LHCN-M2 (cell line): ENCODE data around the gene METTL22. TPM values are rescaled to one million over a fixed set of nuclear protein-coding genes. Genes with fewer than 3 reads are reported as not detected.

Experiments used
- DNase-seq: peaks from one replicate; pipeline ENCODE4 v3.0.0-alpha.2; 2012; ENCODE audit warnings: low read depth
- polyA plus RNA-seq: library from polyadenylated mRNA; unstranded; fragments of >200 nt; gene quantifications from one replicate; pipeline ENCODE4 v1.2.1, GENCODE V29; 2012; ENCODE audit warnings: missing spikeins
- total RNA-seq: library from RNA; depleted of rRNA; stranded (reverse); fragments of >200 nt; gene quantifications from 2 replicates; pipeline ENCODE4 v1.2.3, GENCODE V29; 2014; rRNA removed

METTL22 gene
- 10.1 and 17.1 TPM in 2 replicates for total RNA-seq
- 16.7 TPM for polyA plus RNA-seq

DNA sequence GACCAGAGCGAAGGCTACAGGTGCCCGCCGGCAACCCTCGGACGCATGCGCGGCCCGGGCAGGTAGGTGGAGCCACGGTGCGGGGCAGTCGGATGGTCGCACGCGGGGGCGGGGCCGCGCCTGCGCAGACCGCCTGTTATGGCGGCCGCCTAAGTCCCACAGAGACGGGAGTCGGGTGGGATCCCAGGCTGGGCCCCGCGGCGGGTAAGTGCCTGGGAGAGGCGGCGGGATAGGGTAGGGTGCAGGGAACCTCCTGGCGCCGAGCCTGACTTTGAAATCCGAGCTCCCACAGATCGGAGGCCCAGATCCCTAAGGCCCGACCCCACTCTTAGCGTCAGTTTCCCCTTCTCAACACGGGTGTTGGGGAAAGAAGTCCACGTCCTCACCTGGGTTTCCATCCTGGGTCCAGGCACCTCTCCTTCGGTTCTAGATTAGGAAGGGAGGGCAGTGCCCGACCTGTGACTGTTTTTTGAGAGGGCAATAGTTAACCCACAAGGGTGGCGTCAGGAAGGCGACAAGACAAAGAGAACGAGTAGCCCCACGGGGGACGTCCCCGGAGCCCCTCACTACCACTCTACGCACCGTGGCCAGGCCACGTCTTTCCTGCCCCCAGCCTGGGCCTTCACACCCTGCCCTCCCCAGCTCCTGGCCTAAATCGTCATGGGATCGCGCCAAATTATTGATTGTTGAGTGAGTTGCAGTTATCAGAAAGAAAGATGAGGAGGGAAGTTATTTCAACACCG, at the start of gene METTL22:
Gene METTL22 (plus strand): TSS at position 127 of the 743 bp plus-strand sequence. CDS start 3,968 bp downstream, outside the sequence.
- DNase-seq = peak; percentile 73

DNA sequence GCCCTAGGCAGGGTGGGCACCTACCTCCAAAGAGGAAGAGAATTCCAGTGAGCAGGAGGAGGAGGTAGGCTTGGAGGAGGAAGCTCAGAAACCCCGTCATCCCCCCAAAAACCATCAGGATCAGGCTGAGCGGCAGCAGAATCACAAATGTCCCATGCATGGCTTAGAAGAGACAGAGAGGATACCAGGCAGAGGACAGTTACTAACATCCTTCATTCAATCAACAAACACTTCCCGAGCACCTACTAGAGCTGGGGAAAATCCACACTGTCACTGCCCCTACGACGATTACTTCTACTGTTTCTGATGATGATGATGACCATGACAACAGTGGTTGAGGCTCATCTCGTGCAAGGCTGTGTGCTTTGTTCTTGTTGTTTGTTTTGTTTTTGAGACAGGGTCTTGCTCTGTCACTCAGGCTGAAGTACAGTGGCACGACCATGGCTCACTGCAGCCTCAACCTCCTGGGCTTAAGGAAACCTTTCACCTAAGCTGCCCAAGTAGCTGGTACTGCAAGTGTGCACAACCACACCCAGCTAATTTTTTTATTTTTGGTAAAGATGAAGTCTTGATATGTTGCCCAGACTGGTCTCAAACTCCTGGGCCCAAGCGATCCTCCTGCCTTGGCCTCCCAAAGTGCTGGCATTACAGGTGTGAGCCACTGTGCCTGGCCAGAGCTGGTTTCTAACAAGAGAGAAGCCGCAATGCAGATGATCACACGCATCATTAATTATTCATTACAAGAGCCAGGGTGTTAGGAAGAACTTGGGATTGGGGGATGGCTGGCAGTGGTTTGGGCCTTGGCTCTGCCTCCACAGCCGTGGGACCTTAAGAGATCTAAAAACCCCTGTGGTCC, 49.2 kb upstream of the METTL22 start:
- DNase-seq = no peak

- no peak for DNase-seq
Measured at GRCh38 chr16:8572919-8573724, 48.4 kb upstream of the METTL22 start.

- DNase-seq = no peak
Measured at GRCh38 chr16:8575399-8575798, 46.1 kb upstream of the METTL22 start.

DNA sequence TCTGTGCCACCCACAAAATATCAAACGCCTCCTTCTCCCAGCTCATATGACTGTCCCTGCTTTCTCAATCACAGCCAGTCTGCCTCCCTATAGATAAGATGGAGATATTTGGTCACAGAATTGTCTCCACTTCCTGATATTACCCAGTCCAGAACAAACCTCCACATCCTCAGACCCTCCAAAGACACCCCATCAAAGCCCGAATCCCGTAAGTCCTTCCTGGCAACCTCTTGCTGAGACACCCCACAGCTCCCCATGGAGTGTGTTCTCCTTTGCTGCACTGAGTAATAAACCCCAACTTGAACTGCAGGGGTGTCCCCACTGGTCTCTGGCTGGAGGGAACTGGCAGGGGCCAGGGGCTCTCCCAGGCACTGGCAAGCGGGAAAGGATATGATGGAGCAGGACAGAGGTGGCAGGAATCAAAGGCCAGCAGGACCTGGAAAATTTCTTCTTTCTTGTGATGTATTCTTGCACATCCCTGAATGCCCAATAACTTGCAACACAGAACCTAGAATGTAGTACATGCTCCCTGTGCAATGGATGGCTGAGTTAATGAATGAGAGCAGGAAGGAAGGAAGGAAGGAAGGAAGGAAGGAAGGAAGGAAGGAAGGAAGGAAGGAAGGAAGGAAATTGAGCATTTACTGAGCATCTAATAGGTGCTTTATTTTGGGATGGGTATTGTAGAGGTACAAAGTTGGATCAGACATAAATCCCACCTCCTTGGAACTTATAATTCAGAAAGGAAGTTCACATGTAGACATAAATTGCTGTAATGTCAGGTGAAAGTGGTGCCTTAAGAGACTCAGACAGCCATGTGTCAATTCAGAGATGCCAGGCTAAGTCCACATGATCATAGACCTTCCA, 45.1 kb upstream of the METTL22 start:
- no peak for DNase-seq

DNA sequence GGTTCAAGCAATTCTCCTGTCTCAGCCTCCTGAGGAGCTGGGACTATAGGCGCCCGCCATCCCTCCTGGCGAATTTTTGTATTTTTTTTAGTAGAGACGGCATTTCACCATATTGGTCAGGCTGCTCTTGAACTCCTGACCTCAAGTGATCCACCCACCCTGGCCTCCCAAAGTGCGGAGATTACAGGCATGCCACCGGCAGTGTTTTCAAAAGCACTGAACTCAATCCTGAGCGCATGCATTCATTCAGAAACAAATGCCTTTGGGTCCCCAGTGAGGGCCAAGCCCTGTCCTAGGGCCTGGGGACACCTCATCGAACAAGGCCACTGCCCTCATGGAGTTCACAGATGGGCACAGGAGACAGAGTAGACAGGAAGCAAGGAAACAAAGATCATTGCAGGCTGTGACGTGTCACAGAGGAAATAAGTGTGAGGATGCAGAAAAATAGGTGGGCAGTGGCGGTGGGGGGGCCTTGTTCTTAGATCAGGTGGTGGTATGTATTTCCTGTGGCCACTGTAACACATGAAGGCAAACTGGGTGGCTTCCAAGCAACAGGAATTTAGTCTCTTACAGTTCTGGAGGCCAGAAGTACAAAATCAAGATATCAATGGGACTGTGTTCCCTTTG, 43.7 kb upstream of the METTL22 start:
- no peak for DNase-seq

- no peak for DNase-seq
Measured at GRCh38 chr16:8579559-8579958, 41.9 kb upstream of the METTL22 start.

GRCh38 chr16:8581831-8582580, 39.5 kb upstream of the METTL22 start:
- DNase-seq = no peak

- DNase-seq = no peak
Measured at GRCh38 chr16:8583199-8583598, 38.3 kb upstream of the METTL22 start.

GRCh38 chr16:8583732-8584131, 37.8 kb upstream of the METTL22 start:
- DNase-seq = no peak

DNA sequence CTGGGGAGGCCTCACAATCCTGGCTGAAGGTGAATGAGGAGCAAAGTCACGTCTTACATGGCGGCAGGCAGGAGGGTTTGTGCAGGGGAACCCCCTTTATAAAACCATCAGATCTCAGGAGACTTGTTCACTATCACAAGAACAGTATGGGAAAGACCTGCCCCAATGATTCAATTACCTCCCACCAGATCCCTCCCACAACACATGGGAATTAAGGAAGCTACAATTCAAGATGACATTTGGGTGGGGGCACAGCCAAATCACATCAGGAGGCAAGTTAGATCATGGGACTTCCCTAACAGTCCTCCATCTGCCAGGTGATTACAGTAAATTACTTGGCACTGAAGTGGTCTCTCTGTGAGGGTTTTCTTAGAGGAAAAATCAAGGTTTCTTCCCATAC, 36.5 kb upstream of the METTL22 start:
- DNase-seq = no peak

DNA sequence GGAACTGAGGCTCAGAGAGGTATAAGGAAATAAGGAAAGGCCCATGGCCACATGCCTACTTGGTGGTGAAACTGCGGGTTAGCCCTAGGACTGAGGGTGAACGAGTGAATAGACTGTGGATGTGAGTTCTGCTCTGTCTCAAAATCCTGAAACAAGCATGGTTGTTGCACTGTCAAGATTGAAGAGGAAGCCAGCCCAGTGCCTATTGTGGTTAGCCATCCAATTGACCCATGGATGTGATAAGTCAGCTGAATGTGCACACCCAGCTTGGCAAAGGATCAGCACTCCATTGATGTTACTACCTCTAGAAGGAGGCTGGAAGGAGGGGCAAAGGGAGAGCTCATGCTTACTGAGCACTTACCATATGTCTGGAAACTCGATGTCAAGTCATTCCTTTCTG, 35.6 kb upstream of the METTL22 start:
- no peak for DNase-seq

- no peak for DNase-seq
Measured at GRCh38 chr16:8587065-8587464, 34.4 kb upstream of the METTL22 start.

- no peak for DNase-seq
Measured at GRCh38 chr16:8588682-8589056, 32.8 kb upstream of the METTL22 start.

DNA sequence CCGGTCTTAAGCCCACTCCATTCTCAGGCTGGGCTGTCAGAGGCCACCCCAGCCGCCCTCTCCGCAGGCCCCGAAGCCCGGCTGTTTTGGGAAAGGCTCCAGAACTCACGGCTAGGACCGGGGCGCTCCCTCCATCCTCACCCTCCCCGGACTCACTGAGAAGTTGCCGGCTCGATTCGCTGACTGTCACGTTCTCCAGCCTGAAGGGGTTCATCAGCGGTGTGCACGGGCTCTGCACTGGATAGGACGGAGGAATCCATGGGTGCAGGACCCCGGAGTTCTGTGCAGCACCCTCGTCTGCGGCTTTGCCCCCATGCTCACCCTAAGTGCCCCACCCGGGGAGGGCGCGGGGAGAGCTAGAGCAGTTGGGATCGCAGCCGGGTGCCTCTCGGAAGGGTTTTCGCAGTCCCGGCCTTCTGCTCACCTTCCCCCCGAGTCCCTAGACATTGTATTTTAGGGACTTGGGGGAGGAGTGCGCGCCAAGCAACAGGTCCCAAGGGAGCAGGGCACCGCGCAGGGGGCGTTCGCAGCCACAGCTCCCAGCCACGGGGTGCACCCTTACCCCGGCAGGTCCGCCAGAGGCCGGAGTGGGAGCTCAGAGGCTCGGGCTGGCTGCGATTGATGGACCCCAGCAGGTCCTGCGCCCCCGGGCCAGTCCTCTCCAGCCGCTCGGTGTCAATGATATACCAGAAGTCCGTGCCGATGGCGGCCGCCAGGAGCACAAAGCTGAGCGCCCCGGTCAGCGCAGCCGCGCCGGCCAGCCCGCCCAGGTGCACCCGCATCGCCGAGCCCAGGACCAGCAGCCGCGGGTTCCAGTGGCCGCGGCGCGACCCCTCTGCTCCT, 32.2 kb upstream of the METTL22 start:
- no peak for DNase-seq

DNA sequence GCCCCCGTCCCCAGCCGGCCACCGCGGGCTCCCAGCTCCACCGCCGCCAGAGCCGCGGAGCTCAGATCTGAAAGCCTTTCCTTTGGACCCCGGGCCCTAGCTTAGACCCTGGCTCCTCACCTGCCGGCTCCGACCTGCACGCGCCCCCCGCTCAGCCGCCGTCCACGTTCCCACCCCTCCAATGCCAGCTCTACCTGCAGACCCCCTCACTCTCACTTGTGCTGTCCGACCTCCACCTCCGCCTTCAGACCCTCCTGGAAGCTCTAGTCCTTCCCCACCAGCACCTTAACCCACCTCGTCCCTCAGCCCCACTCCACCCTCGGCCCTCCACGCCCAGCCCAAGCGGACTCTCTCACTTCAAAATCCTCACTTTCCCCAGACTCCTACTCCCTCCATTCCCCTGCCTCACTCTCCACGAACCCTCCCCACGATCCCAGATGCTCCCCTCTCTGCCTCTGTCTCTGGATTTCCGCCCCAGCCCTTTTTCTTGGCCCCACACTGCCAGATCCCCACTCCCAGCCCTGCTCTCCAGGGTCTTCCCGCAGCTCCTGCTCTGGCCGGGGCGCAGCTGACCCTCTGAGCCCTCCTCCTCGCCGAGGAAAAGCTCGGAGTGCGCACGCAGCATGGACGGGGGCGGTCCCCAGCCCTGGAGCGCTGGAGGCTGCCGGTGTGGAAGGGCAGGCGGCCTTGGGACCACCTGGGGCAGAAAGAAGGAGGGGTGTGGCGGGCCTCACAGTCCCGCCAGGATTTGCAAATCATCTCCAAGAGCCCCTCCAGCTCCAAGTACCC, 31.4 kb upstream of the METTL22 start, which contains the start of gene TMEM114:
Gene TMEM114 (minus strand): TSS at position 612 of the 789 bp plus-strand sequence. CDS start 673 bp downstream, outside the sequence.
- no peak for DNase-seq

DNA sequence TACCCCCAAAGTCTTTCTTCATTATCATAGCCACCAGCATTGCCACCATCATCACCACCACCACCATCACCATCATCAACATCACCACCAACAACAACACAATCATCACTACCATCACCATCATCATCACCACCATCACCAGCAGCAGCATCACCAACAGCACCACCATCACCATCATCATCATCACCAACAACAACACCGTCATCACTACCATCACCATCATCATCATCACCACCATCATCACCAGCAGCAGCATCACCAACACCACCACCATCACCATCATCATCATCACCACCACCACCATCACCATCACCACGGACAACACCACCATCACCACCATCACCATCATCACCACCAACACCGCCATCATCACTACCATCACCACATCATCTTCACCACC, 30.7 kb upstream of the METTL22 start:
- no peak for DNase-seq

DNA sequence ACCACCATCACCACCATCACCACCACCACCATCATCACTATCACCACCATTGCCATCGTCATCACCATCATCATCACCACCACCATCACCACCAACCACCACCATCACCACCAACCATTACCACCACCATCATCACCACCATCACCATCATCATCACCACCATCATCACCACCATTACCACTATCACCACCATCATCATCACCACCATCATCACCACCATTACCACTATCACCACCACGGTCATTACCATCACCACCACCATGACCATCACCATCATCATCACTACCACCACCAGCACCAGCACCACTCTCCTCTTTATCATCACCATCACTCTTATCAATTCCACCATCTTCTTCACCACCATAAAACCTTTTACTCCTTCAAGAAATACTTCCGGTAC, 30.0 kb upstream of the METTL22 start:
- DNase-seq = no peak
